ENCODE results near the gene CD151.

The CD151 gene

DNA sequence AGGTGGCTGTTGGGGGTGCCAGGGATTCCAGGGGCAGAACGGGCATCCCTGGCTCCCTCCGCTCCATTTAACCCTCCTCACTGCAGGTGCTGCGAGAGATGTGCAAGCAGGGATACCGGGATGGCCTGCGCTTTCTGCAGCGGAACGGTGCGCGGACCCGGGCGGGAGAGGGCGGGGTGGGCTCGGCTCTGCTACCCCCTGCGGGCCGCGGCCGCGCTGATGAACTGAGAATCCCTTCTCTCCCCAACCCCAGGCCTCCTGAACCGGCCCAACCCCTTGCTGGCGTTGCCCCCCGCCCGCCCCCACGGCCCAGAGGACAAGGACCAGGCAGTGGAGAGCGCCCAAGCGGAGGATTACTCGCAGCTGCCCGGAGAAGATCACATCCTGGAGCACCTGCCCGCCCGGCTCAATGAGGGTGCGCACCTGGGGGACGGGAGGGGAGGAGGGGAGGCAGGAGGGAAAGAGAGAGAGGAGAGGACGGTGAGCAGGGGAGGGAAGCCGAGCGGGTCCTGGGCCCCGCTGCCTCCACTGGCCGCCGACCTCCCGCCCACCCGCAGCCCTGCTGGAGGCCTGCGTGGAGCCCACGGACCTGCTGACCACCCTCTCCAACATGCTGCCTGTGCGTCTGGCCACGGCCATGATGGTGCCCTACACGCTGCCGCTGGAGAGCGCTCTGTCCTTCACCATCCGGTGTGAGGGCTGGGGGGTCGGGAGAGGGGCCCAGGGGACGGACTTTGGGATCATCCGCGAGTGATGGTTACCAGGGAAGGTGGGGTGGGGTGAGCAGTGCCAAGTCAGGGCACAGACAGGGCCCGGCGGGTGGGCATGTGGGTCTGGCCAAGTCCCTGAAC, 9.1 kb upstream of the CD151 start:
- DNase-seq (ENCODE audit: low spot score) (no peak), ATAC-seq (ENCODE audit: low read depth) (no peak)
- peaks cover 14% of the 10 kb centered on the region for H3K4me1 ChIP-seq (ENCODE audit: insufficient read depth, poor library complexity, severe bottlenecking)
- no peaks in the 10 kb centered on the region for H3K9me3 ChIP-seq (ENCODE audit: severe bottlenecking)
- H3K36me3 ChIP-seq (ENCODE audit: low read depth) = no peaks in the 10 kb centered on the region
- no peak overlapping the region for H3K27ac ChIP-seq (ENCODE audit: poor library complexity, severe bottlenecking)
- H3K27me3 ChIP-seq (ENCODE audit: insufficient read depth, poor library complexity, severe bottlenecking) = peaks cover 10% of the 10 kb centered on the region
- H3K4me3 ChIP-seq (ENCODE audit: severe bottlenecking) = no peak overlapping the region
- TF ChIP-seq, protein P1, sequence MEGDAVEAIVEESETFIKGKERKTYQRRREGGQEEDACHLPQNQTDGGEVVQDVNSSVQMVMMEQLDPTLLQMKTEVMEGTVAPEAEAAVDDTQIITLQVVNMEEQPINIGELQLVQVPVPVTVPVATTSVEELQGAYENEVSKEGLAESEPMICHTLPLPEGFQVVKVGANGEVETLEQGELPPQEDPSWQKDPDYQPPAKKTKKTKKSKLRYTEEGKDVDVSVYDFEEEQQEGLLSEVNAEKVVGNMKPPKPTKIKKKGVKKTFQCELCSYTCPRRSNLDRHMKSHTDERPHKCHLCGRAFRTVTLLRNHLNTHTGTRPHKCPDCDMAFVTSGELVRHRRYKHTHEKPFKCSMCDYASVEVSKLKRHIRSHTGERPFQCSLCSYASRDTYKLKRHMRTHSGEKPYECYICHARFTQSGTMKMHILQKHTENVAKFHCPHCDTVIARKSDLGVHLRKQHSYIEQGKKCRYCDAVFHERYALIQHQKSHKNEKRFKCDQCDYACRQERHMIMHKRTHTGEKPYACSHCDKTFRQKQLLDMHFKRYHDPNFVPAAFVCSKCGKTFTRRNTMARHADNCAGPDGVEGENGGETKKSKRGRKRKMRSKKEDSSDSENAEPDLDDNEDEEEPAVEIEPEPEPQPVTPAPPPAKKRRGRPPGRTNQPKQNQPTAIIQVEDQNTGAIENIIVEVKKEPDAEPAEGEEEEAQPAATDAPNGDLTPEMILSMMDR (IDR thresholded peaks at IDR 0.05; ENCODE audit: poor library complexity, severe bottlenecking) = no peak

DNA sequence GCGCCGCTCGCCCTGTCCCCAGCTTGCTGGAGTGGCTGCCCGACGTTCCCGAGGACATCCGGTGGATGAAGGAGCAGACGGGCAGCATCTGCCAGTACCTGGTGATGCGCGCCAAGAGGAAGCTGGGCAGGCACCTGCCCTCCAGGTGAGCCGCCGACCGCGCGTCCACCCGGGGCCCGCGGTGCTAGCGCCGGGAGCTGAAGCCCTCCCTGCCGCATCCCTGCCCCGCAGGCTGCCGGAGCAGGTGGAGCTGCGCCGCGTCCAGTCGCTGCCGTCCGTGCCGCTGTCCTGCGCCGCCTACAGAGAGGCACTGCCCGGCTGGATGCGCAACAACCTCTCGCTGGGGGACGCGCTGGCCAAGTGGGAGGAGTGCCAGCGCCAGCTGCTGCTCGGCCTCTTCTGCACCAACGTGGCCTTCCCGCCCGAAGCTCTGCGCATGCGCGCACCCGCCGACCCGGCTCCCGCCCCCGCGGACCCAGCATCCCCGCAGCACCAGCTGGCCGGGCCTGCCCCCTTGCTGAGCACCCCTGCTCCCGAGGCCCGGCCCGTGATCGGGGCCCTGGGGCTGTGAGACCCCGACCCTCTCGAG, 8.4 kb upstream of the CD151 start:
- TF ChIP-seq, protein P1 (IDR thresholded peaks at IDR 0.05; ENCODE audit: poor library complexity, severe bottlenecking) = no peak
- no peaks in the 10 kb centered on the region for H3K36me3 ChIP-seq (ENCODE audit: low read depth)
- peaks cover 13% of the 10 kb centered on the region for H3K27me3 ChIP-seq (ENCODE audit: insufficient read depth, poor library complexity, severe bottlenecking)
- no peak overlapping the region for H3K4me3 ChIP-seq (ENCODE audit: severe bottlenecking)
- no peak for ATAC-seq (ENCODE audit: low read depth)
- no peaks in the 10 kb centered on the region for H3K9me3 ChIP-seq (ENCODE audit: severe bottlenecking)
- no peak for DNase-seq (ENCODE audit: low spot score)
- no peak overlapping the region for H3K27ac ChIP-seq (ENCODE audit: poor library complexity, severe bottlenecking)
- H3K4me1 ChIP-seq (ENCODE audit: insufficient read depth, poor library complexity, severe bottlenecking) = peaks cover 13% of the 10 kb centered on the region

DNA sequence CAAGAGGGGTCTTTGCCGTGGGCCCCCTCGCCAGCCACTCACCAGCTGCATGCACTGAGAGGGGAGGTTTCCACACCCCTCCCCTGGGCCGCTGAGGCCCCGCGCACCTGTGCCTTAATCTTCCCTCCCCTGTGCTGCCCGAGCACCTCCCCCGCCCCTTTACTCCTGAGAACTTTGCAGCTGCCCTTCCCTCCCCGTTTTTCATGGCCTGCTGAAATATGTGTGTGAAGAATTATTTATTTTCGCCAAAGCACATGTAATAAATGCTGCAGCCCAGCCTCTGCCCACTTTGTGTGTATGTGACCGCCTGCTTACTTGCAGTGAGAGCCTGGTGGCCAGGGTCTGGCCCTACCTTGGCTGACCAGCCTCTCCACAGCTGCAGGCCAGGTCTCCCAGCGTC, 7.8 kb upstream of the CD151 start:
- H3K27ac ChIP-seq (ENCODE audit: poor library complexity, severe bottlenecking) = no peak overlapping the region
- H3K4me1 ChIP-seq (ENCODE audit: insufficient read depth, poor library complexity, severe bottlenecking) = peaks cover 13% of the 10 kb centered on the region
- no peaks in the 10 kb centered on the region for H3K36me3 ChIP-seq (ENCODE audit: low read depth)
- TF ChIP-seq, protein P1 (IDR thresholded peaks at IDR 0.05; ENCODE audit: poor library complexity, severe bottlenecking) = no peak
- no peak for DNase-seq (ENCODE audit: low spot score)
- peaks cover 18% of the 10 kb centered on the region for H3K27me3 ChIP-seq (ENCODE audit: insufficient read depth, poor library complexity, severe bottlenecking)
- no peaks in the 10 kb centered on the region for H3K9me3 ChIP-seq (ENCODE audit: severe bottlenecking)
- no peak for ATAC-seq (ENCODE audit: low read depth)
- no peak overlapping the region for H3K4me3 ChIP-seq (ENCODE audit: severe bottlenecking)

DNA sequence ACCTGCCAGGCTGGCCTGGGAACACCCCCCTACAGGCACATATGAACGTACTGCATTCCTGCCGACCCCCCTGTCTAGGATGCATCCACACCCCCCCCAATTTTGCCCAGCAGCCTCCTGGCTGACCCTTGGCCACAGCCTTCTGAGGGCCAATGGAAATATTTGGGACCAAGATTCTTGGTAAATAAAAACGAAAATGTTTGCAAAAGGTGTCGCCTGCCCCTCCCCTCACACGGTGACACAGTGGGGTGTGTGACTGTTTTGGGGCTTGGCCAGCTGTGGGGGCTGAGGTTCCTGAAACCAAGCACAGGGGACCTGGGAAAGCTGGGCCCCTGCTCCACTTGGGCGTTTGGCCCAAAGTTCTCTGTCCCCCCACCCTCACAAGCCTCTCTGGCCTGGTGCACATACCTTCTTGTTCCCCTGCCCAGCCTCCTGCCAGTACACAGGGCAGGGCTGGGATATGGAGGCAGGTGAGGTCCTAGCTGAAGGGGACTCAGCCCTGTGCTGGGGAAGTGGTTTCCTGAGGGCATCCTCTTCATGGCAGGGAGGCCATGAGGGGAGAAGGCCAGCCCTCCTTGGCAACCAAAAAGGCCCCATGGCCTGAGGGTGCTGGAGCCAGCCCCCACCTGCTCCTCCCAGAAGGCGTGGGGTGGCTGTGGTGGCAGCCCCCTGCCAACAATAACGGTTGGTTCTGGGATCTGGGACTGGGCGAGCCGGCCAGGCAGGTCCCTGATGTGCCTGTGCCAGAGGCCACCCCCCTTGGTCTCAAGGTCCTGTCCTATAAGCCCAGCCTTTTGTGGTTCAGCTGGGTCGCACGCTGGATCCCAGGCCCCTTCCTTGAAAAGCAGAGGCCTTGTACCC, 7.2 kb upstream of the CD151 start:
- Histone ChIP-seq H3K36me3 (ENCODE audit: low read depth) (no peaks in the 10 kb centered on the region), H3K4me3 (ENCODE audit: severe bottlenecking) (no peak overlapping the region), H3K27me3 (ENCODE audit: insufficient read depth, poor library complexity, severe bottlenecking) (peaks cover 18% of the 10 kb centered on the region), H3K9me3 (ENCODE audit: severe bottlenecking) (no peaks in the 10 kb centered on the region), H3K27ac (ENCODE audit: poor library complexity, severe bottlenecking) (no peak overlapping the region), H3K4me1 (ENCODE audit: insufficient read depth, poor library complexity, severe bottlenecking) (peaks cover 13% of the 10 kb centered on the region)
- DNase-seq (ENCODE audit: low spot score) (no peak), ATAC-seq (ENCODE audit: low read depth) (no peak)
- TF ChIP-seq, protein P1 (IDR thresholded peaks at IDR 0.05; ENCODE audit: poor library complexity, severe bottlenecking) = no peak

All from RWPE2 (cell line).